HG03095 (cell line): Measurements from ENCODE around the gene MIF4GD.
"Not testable (repeated sequence)": the region's sequence is repeated elsewhere in the genome, so short reads cannot be mapped to it uniquely, and the experiment has no call there.

Source experiments
- ATAC-seq: cut with Tn5 transposase; IDR thresholded peaks from one replicate; pipeline ENCODE4 v1.9.1; 2021; ENCODE audit warnings: moderate library complexity; ENCODE audit not compliant: unreplicated experiment

Gene MIF4GD, protein sequence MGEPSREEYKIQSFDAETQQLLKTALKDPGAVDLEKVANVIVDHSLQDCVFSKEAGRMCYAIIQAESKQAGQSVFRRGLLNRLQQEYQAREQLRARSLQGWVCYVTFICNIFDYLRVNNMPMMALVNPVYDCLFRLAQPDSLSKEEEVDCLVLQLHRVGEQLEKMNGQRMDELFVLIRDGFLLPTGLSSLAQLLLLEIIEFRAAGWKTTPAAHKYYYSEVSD

GRCh38 chr17:75270966-75271232 lies at the start of gene MIF4GD:
Gene MIF4GD, minus strand, starts transcription at chr17:75271231. Its CDS starts 1,036 bp downstream, at chr17:75270195.
- ATAC-seq, result no peak

DNA sequence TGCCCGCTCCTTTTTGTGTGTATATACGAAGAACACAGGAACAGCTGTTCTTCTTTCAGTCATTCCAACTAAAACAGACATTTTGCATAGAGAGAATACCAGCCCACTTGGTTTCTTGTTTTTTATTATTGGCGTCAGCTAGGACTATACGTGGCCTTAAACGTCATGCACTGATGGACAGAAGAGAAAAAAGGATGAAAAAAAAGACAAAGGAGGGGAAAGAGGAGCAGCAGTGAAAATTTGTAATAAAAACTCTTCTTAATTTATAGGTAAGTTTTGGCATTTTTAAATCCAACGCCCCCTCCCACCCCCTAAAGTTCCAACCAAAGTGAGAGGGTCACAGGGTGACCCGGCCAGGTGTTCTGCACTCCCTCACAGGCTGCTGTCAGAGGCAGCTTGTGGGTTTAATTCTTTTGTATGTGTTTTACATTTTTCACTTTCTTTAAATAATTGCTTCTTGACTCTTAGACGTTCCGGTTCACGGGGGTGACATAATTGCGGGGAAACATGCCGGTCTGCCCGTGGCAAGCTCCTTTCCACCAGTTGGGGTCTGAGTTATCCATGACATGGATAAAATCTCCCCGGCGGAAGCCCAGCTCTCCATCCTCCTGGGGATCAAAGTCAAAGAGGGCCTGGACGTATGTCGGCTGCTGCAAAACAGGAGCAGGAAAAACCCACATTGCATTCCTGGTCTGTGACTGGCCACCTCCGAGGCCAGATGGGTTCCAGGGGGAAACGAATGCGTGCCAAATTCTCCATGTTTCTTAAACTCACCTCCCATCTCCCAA lies 49.1 kb upstream of the MIF4GD start:
- ATAC-seq, result peak; percentile 39

DNA sequence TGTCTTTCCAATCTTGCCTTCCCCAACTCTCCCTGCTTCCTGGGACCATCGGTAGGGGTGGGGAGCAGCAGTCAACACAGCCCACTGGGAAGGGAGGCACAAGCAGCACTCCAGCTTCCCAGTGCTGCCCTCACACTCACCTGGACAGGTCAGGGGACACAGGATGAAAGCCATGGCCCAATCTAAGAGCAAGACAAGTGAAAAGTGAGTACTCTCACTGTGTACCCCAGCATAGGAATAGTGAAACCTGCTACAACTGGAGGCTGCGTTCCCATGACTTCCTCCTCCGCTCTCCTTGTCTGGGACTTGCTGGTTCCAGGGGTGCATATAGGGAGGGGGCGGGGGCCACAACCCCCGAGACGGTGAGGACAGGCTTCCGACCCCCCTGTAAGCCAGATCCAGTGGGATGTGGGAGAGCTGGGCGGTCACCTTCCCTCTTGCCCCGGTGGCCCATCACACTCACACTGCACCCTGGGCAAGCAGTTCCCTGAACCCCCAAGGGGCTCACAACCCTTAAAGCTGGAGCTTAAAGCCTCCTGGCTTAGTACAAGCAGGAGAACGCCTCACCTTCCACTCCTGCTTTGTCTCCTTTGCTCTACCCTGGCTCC lies 47.7 kb upstream of the MIF4GD start:
- ATAC-seq, result no peak

DNA sequence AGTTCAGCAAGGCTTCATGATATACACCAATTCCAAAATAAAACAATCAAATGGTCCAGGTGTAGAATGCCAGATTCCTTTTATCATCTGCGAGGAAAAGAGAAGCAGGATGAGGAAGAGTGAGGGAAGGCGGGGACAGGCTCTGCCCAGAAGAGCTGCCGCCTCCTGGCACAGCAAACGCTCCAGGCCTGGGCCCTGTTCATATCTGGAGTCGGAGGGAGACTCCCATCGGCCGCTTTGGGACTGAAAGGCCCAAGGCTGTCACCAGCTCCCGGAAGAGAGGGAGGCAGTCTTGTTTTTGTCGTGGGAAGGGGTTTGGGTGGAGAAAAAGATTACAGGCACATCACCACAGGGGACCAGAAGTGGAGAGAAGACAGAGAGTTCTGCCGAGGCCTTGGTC lies 47.2 kb upstream of the MIF4GD start:
- ATAC-seq, result no peak

- ATAC-seq, result no peak
These were observed 46.6 kb upstream of the MIF4GD start for GRCh38 chr17:75317671-75318070.

GRCh38 chr17:75316253-75316652 lies 45.2 kb upstream of the MIF4GD start:
- ATAC-seq, result no peak

- no peak for ATAC-seq
These were observed 44.7 kb upstream of the MIF4GD start for GRCh38 chr17:75315541-75316243.

GRCh38 chr17:75313941-75314551 lies 43.0 kb upstream of the MIF4GD start:
- ATAC-seq, result no peak

DNA sequence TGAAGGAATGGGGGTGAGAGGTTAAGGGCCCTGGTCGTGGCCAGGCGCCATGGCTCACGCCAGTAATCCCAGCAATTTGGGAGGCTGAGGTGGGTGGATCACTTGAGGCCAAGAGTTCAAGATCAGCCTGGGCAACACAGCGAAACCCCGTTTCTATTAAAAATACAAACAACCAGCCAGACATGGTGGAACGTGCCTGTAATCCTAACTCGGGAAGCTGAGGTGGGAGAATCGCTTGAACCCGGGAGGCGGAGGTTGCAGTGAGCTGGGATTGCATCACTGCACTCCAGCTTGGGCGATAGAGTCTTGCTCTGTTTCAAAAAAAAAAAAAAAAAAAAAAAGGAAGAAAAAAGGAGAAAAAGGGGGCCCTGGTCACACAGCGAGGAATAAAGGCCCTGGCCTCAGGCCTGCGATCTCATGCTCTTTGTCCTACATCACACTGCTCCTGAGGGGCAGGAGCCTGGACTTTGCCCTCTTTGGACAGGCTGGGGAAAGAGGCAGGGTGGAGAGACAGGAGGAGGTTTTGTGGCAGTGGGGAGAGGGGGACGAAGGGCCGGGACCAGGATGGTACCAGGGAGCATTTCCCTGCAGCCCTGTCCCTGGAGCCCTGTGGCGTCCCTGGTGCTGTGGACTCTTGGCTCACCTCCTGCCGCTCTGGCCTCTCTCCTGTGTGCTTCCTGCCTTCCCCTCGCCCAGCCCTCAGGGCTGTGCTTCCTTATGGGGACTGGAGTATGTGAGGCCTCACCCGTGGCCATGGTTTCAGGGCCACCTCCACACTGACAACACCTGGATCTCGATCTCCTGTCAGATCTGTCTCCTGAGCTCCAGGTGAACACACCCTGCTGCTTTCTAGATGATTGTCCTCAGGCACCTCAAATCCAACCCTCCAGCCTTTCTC lies 38.0 kb upstream of the MIF4GD start:
- no peak for ATAC-seq

- no peak for ATAC-seq
These were observed 37.1 kb upstream of the MIF4GD start for GRCh38 chr17:75307957-75308731.

GRCh38 chr17:75301502-75302206 lies 30.6 kb upstream of the MIF4GD start:
- ATAC-seq, result no peak

DNA sequence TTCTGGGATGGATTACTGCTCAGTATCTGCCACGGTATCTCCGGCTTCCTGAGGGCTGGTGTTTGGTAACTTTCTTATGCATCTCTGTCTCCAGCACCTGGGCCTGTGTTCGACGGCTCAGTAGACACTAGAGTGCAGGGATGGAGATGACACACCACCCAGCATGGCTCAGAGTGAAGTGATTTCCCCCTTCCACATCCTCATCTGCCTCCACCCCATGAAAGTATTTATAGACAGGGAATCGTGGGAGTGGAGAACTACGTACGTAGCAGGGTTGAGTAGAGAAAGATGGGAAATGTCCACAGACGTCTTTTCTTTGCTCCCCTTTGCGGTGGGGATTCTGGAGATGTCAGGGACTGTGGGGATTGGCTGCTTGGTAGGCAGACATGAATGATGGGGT lies 30.0 kb upstream of the MIF4GD start:
- no peak for ATAC-seq

DNA sequence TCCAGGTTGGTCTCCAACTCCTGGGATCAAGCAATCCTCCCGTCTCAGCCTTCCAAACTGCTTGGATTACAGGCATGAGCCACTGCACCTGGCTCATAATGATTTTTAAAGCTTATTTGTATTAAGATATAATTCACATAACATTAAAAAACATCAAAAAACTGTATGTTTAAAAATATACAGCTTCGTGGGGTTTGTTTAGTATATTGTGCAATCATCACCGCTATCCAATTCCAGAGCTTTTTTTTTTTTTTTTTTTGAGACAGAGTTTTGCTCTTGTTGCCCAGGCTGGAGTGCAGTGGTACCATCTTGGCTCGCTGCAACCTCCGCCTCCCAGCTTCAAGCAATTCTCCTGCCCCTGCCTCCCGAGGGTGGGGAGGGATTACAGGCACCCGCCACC lies 29.2 kb upstream of the MIF4GD start:
- ATAC-seq, result no peak

- ATAC-seq, result peak; percentile 59
These were observed 24.4 kb upstream of the MIF4GD start for GRCh38 chr17:75295201-75296158.

DNA sequence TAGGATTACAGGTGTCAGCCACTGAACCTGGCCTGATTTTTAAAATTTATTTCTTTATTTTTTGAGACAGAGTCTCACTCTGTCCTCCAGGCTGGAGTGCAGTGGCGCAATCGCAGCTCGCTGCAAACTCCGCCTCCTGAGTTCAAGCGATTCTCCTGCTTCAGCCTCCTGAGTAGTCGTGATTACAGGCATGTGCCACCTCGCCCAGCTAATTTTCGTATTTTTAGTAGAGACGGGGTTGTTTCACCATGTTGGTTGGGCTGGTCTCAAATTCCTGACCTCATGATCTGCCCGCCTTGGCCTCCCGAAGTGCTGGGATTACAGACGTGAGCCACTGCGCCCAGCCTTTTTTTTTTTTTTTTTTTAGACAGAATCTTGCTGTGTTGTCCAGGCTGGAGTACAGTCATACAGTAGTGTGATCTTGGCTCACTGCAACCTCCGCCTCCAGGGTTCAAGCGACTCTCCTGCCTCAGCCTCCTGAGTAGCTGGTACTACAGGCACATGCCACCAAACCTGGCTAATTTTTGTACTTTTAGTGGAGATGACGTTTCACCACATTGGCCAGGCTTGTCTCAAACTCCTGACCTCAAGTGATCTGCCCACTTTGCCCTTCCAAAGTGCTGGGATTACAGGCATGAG lies 21.9 kb upstream of the MIF4GD start:
- not testable (repeated sequence) for ATAC-seq

DNA sequence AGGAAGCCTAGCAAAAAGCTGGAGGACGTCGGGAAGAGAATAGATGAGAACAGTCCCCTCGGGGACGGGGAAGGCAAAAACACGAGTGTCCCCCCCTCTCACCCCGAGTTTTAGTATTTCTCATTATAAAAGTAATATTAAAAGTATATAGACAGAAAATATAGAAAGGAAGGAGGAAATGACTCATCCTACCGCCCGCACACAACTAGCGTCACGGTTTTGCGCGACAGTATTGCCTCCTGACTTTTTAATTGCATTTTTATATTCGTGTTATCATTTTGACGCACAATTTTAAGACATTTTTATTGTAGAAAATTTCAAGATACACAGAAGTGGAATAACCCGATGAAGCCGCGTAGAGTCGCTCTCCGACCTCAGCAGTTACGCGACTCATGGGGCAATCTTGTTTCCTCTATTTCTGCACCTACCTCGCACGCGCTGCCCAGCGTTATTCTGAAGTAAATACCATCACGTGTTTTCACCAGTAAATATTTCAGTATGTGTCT lies 18.9 kb upstream of the MIF4GD start:
- no peak for ATAC-seq
